ENCODE data around the gene ARFIP1. TPM values are rescaled to one million over a fixed set of nuclear protein-coding genes. Genes with fewer than 3 reads are reported as not detected.

The ARFIP1 gene
- total RNA-seq, 1 donor, result 61.3 TPM

DNA sequence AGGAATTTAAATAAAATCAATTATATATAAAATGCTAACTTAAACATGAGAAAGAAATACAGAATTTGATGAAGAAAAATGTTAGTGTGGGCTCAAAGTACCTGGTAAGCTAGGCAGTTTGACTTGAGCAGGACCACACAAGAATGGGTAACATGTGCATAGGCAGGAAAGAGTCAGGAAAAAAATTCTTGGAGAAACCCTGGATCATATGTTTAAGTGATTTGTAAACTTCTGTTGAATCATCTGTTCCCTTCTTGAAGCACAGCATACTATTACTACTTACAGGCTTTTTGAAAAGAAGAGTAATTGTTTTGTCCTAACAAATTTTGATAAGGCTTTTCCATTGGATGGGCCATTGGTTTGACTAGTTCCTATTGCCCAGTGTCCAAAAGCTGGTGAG is 118.9 kb downstream of the ARFIP1 start:
- TF ChIP-seq, protein P1, sequence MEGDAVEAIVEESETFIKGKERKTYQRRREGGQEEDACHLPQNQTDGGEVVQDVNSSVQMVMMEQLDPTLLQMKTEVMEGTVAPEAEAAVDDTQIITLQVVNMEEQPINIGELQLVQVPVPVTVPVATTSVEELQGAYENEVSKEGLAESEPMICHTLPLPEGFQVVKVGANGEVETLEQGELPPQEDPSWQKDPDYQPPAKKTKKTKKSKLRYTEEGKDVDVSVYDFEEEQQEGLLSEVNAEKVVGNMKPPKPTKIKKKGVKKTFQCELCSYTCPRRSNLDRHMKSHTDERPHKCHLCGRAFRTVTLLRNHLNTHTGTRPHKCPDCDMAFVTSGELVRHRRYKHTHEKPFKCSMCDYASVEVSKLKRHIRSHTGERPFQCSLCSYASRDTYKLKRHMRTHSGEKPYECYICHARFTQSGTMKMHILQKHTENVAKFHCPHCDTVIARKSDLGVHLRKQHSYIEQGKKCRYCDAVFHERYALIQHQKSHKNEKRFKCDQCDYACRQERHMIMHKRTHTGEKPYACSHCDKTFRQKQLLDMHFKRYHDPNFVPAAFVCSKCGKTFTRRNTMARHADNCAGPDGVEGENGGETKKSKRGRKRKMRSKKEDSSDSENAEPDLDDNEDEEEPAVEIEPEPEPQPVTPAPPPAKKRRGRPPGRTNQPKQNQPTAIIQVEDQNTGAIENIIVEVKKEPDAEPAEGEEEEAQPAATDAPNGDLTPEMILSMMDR (IDR thresholded peaks at IDR 0.05; ENCODE audit: insufficient read depth, low read depth, low read length), result no peak
- H3K4me3 ChIP-seq (ENCODE audit: low read depth, low read length), result no peak overlapping the region
- no peak for DNase-seq (ENCODE audit: low read depth)

DNA sequence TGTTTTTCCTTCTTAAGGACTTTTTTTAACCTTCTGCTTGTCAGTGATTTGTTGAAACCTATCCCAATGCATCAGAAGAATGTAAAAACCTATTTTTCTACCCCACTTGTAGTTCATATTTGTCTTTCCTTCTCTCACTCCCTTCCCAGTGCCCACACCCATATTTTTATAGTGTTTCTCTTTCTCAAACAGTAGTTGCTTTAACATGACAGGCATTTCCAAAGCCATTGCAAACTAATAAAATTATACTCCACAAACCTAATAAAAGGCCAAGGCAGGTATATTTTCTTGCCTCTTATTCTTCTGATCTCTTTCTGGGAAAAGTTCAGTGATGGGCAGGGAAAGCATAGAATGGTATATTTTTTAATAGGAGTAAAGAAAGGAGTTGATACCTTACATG is 120.6 kb downstream of the ARFIP1 start:
- TF ChIP-seq, protein P1 (IDR thresholded peaks at IDR 0.05; ENCODE audit: insufficient read depth, low read depth, low read length), result no peak
- DNase-seq (ENCODE audit: low read depth), result no peak
- no peak overlapping the region for H3K4me3 ChIP-seq (ENCODE audit: low read depth, low read length)

DNA sequence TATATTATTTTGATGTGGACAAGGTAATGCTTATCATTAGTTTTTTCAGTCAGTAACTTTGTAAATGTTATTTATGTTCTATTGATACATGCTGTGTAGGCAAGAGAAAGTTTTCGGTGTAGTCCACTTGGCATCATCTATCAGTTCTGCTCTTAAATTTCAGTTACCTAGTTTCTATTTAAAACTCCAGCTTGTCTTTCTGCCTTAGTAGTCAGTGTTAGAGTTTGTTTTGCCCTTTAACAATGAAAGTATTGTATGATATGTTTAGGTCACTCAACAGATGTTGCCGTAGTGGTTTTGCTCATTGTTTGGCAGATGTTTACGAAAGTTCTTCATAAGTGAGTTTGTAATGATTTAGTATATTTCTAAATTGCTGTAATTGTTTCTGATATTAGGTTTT is 121.5 kb downstream of the ARFIP1 start:
- H3K4me3 ChIP-seq (ENCODE audit: low read depth, low read length), result no peak overlapping the region
- no peak for DNase-seq (ENCODE audit: low read depth)
- TF ChIP-seq, protein P1 (IDR thresholded peaks at IDR 0.05; ENCODE audit: insufficient read depth, low read depth, low read length), result no peak

DNA sequence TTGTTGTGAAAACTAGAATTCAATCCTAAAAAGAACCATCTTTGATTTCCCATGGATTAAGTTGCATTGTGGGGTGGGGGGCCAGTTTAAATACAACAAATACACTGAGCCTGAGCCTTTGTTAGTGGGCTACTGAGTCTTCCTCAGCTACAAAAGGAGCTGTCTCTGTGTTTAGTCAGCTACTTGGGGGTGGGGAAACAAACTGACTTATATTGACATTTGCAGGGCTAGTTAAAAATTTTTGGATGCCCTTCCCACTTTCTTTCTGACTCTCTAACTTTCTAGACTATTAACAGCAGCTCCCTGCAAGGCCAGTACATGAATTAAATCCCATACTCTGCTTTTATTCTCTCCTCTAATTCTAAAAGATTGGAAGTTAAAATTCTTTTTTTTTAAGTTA is 123.9 kb downstream of the ARFIP1 start:
- DNase-seq (ENCODE audit: low read depth), result no peak
- TF ChIP-seq, protein P1 (IDR thresholded peaks at IDR 0.05; ENCODE audit: insufficient read depth, low read depth, low read length), result no peak

DNA sequence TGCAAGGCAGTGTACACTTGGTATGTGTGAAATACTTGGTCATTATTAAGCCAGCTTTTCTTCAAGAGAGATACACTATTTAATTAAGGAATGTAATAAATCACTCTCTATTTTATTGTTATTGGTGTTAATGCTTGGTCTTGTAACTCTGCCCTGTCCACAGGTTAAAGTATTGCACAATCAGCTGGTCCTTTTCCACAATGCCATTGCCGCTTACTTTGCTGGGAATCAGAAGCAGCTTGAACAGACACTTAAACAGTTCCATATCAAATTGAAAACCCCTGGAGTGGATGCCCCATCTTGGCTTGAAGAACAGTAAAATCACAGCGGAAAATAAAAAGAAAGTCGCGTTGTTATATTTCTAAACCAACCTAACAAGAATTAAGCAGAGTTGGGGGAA is 130.1 kb downstream of the ARFIP1 start:
- no peak for DNase-seq (ENCODE audit: low read depth)
- no peak overlapping the region for H3K4me3 ChIP-seq (ENCODE audit: low read depth, low read length)

More for the DNA sequence above, 123.9 kb downstream of the ARFIP1 start:
- no peak overlapping the region for H3K4me3 ChIP-seq (ENCODE audit: low read depth, low read length)

DNA sequence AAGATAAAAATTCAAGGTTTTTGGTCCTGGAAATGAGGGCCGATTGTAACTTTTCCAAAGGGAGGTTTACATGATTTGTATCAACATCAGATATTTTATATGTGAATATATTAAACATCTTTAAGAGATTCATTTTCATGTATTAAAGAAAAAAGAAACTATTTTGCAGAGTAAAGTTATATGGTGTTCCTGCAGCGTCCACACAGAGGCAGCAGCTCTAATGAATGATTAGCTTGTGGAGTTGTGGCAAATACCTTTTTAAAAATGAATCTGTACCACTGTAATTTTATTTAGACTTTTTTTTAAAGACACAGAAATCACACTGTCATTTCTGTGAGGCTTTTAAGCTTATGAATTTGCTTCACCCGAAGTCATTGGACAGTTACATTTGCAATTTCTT is 130.8 kb downstream of the ARFIP1 start:
- TF ChIP-seq, protein P1 (IDR thresholded peaks at IDR 0.05; ENCODE audit: insufficient read depth, low read depth, low read length), result no peak
- DNase-seq (ENCODE audit: low read depth), result no peak
- no peak overlapping the region for H3K4me3 ChIP-seq (ENCODE audit: low read depth, low read length)

More for the DNA sequence above, 130.1 kb downstream of the ARFIP1 start:
- TF ChIP-seq, protein P1 (IDR thresholded peaks at IDR 0.05; ENCODE audit: insufficient read depth, low read depth, low read length), result no peak
